Activated T-cell treated with anti-CD3 and anti-CD28 coated beads, Interleukin-2, amount 50 U/mL, for 1 hour (primary cell): ENCODE data around the gene TMPRSS4.

Source experiments
- DNase-seq: peaks from one replicate; pipeline ENCODE4 v3.0.0-alpha.2; 2020

The TMPRSS4 gene, protein sequence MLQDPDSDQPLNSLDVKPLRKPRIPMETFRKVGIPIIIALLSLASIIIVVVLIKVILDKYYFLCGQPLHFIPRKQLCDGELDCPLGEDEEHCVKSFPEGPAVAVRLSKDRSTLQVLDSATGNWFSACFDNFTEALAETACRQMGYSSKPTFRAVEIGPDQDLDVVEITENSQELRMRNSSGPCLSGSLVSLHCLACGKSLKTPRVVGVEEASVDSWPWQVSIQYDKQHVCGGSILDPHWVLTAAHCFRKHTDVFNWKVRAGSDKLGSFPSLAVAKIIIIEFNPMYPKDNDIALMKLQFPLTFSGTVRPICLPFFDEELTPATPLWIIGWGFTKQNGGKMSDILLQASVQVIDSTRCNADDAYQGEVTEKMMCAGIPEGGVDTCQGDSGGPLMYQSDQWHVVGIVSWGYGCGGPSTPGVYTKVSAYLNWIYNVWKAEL

DNA sequence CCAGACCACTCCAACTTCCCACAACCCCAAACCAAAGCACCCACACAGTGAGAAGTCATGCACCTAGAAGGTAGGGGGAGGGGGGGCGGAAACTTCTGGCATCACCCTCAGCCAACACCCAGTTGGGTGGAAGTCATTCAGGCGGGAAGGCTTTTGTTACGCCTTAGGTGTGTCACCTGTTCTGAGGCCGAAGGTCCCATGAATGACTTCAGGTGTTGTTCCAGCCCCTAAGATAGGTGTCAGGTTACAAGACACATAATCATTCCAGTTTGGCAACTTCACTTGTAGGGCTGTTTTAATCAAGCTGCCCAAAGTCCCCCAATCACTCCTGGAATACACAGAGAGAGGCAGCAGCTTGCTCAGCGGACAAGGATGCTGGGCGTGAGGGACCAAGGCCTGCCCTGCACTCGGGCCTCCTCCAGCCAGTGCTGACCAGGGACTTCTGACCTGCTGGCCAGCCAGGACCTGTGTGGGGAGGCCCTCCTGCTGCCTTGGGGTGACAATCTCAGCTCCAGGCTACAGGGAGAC is at the start of gene TMPRSS4:
TSS of gene TMPRSS4 (plus strand) at position 325 of the 528 bp plus-strand sequence. CDS start 225 bp downstream, outside the sequence.
- DNase-seq, result no peak

DNA sequence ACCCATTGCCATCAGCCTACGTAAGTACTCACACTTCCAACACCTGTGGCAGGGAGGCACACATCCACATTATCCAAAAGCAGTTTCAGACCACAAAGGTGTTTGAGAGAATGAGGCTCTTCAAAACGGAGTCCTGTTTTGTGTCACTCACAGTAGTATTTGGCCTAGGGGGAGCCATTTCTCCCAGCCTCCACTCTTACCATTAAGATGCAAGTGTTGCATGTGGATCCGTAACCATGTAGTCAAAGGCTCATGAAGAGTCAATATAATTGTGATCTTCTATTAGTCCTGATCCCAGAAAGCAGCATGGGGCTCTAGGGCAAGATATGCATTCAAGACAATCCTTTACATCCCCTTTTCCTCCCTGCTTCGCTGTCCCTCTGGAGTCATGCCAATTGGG is 49.2 kb upstream of the TMPRSS4 start:
- no peak for DNase-seq

DNA sequence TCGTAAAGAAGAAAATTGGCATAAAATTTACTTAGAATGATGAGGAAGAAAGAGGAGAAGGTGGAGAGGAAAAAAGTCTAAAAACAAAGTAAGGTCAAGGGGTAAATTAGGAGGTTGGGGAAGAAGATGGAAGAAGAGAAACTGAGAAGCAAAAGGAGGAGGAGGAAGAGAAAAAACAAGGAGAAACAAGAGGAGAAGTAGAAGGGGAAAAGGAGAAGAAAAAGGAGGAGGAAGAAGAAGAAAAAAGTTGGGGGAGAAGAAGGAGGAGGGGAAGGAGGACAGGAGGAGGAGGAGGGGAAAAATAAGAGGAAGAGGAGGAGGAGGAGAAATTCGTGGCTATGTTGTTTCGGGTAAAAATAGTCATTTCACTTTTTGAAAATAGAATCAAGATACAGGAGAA is 48.3 kb upstream of the TMPRSS4 start:
- no peak for DNase-seq

DNA sequence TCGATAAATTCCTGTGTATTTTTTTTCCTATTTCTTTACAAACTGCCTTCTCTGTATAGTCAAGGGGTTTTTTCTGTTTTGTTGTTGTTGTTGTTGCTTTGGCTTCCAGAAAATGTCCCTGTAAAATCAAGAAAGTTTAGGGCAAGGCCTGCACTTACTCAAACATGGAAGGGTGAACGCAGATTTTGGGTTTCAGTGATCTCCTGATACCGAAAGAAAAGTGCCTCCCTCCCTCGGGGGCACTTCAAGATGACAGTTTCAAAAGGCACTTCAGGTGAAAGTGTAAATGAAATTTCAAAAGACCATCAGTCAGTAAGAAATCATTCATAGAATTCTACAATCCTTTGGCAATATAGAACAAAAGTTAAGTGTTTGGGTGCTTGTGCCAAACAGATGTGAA is 43.4 kb upstream of the TMPRSS4 start:
- DNase-seq, result no peak

DNA sequence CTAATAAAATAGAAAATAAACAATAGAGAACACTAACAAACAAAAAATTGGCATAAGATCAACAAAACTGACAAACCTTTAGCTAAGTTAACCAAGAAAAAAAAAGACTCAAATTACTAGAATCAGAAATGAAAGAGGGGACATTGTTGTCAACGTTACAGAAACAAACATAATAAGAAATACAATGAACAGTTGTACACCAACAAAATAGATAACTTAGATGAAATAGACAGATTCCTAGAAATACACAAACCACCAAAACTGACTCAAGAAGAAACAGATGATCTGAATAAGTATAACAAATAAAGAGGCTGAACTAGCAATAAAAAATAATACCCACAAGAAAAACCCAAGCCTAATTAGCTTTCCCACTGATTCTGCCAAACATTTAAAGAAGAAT is 34.7 kb upstream of the TMPRSS4 start:
- no peak for DNase-seq

DNA sequence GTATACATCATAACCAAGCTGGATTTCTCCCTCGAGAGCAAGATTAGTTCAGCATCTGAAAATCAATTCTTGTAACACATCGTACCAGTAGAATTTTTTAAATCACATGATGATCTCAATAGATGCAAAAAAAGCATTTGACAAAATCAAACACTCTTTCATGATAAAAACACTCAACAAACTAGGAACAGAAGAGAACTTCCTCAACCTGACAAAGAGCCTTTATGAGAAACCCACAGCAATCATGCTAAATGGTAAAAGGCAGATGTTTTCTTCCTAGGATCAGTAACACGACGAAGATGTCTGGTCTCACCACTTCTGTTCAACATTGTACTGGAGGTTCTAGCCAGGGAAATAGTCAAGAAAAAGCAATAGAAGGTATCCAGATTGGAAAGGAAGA is 34.1 kb upstream of the TMPRSS4 start:
- DNase-seq, result no peak

DNA sequence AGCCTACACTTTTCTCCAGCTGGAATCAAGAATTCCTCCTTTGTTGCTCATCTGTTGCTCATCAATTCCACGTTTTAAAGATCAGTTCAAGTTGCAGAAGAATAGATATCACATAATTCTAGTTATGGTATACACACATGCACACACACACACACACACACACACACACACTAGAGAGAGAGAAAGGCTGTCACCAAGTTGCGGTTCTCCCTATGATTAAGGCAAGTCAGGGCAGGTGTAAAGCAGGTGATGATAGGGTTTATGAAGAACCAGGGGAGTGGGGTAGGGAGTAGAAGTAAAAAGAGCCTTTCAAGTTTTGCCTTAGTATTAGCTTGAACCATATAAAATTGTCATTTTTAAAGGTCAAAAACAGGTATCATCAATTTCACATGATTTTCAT is 31.7 kb upstream of the TMPRSS4 start:
- no peak for DNase-seq

DNA sequence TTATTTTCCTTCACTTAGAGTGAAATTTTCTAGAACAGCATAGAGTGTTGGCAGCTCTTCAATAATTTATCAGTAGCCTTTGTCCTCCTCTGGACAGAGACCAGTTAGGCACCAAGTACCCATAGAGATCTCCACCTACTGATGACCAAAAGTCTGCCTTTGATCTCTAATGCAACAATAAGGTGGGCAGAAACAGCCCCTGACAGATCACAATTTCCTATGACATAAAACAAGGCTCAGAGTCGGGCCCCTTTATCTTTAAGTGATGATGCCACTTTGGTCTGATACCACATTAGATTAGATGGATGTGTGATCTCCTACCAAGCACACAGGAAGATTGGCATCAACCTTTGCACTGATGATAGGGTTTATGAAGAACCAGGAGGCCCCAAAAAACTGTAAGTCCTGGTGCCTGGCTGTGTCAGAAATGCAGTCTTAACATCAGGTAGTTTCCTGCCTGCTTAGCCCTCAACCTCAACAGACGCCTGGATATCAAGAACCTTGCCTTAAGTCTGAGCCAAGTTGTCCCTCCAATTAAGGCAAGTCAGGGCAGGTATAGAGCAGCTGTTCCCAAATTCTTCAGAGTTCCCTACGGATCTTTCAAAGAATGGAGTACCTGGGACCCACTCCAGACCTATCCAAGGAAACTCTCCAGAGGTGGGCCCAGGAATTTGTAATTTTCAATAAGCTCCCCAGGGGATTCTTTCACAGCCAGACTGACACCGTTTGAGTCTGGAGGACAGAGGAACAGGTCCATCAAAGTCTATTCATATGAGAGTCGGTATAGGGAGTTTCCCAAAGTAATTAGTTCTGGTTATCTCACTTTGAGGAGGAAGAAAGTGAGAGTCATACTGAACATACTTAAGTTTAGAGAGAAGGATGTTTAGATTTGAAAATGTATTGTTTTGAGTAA is 30.6 kb upstream of the TMPRSS4 start:
- DNase-seq, result peak; percentile 41

DNA sequence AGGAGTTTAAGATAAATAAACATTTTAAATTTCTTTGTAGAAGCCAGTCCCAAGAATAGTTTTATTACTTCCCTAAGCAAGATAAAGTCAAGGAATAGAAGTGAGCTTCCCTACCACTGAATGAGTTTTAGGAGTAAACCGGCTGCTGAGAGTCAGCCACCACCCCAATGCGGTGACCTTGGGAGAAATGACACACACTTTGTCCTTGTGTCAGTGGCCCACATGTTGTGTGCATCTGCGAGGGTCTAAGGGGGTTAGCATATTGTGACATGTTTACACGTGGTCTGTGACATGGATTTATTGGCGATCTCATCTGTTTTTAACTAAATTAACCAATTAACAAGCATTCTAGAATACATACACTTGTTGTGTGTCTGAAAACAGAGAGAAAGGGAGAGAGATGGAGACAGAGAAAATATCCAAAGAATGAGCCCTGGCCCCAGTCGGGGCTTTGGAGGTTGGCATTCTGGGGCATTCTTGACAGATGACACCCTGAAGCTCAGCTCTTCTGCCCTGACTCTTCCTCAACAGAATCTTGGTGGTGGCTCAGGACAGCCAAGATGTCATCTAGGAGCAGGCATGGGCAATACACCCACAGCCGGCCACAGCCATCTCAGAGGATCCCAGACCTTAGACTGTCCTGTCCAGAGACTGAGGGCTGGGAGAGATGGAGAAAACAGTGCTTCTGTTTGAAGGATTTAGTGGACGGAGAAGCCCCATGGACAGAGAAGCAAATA is 29.7 kb upstream of the TMPRSS4 start:
- DNase-seq, result no peak

DNA sequence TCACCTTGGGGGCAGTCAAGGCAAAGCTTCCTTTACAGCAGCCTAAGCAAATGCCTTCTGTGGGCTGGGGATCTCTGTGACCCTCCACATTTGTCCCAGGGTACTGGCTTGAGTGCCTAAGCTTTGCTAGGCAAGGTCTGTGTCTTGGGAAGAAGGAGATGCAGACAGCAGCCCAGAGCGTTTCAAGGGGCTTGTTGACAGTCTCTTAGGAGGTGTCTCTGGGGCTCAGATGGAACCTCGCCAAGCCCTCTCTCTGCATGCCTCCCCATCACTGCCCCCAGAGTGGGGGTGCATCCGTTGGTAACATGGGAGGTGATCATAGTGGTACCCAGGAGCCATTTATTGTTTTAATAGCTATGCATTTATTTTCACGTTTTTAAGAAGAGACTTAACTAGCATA is 29.1 kb upstream of the TMPRSS4 start:
- no peak for DNase-seq

DNA sequence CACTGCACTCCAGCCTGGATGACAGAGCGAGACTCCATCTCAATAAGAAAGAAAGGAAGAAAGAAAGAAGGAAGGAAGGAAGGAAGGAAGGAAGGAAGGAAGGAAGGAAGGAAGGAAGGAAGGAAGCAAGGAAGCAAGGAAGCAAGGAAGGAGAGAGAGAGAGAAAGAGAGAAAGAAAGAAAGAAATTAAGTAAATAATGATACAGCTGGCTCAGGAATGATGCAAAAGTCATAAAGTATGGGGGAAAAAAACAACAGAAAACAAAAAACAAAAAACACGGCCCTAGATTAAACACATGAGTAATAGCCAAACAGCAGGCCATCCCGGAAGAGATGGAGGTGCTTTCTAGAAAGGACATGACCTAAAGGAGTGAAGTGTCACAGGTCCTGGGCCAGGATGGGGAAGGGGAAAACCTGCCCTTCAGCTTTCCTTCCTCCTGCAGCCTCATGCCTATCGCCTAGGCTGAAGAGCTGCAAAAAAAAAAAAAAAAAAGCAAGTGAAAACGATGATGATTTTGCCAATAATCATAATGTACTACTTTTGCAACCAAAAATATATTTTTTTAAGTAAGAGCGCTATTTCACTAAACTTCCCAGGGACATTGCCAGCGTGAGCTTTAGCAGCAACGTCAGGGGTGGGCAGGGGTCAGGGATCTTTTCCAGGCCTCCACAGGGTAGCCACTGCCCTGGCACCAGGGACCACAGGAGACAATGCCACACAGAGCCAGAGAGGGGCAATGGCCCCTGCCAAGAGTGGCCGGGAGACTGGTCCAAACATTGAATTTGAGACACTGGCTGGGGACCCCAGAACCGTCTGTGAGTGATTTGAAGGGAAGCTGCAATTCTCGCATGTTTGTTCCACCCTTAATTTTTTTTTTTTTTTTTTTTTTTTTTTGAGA is 28.2 kb upstream of the TMPRSS4 start:
- no peak for DNase-seq

DNA sequence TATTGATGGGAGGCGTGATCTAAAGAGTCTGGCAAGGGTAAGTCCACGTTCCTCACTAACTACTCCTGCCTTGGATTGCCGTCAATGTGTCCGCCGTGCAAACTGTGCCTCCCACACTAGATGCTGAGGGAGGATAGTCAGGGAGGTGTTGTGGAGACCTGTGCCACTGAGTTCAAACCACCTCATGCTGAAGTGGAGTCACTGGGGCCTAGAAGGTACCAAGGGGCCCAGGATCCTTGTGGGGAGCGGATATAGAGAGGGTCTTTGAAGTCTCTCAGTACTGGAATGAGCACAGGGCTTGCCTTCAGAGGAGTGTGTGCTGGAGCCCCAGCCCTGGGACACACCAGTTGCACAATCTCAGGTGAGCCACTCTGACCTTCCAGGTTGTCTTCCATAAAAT is 27.1 kb upstream of the TMPRSS4 start:
- DNase-seq, result no peak

DNA sequence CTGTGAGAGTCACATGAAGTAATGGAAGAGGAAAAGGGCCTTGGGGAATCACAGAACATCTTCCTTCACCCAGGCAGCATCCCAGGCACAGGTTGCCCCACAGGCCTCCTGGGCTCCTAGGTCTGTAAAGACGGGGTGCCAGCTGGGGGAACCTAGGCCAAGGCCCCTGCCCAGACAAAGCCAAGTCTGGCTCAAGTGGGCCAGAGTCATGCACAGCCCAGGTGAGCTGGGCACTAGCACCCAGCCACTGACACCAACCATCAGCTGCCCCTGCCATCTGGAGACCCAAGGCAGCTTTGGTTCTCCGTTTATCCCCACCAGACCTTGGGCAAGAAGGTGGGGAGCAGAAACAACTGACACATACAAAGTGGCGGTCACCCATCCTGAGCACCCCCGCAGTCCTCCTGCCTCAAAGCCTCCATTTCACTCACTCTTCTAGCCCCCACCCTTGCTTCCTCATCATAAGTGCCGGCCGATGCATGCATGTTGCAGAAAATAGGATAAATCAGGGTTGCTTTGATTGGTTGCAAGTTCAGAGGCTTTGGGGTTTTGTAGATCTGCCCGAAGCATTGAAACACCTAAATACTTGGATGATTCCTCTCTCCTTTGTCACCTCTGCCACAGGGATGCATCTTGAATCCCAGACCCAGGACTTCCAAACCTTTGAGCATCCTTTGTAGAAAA is 26.5 kb upstream of the TMPRSS4 start:
- no peak for DNase-seq

DNA sequence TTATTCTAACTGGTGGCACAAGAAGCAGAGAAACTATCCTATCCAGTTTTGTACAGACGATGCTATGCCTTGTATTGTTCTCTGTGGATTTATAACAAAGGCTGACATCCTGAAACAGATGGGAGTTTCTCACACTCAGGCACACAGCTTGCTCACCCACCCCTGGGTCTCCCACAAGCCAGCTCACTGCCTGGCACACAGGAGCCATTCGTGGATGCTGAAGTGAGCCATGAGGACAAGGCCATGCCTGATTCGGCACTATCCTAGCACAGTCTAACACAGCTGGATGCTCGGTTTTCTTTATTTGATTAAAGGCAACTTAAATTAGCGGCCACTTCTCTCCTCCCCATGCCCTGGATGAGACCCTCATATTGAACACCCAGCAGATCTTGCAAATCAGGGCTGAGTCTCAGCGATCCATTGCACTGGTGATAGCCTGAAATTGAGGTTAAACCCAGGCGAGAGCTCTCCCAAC is 25.7 kb upstream of the TMPRSS4 start:
- no peak for DNase-seq

DNA sequence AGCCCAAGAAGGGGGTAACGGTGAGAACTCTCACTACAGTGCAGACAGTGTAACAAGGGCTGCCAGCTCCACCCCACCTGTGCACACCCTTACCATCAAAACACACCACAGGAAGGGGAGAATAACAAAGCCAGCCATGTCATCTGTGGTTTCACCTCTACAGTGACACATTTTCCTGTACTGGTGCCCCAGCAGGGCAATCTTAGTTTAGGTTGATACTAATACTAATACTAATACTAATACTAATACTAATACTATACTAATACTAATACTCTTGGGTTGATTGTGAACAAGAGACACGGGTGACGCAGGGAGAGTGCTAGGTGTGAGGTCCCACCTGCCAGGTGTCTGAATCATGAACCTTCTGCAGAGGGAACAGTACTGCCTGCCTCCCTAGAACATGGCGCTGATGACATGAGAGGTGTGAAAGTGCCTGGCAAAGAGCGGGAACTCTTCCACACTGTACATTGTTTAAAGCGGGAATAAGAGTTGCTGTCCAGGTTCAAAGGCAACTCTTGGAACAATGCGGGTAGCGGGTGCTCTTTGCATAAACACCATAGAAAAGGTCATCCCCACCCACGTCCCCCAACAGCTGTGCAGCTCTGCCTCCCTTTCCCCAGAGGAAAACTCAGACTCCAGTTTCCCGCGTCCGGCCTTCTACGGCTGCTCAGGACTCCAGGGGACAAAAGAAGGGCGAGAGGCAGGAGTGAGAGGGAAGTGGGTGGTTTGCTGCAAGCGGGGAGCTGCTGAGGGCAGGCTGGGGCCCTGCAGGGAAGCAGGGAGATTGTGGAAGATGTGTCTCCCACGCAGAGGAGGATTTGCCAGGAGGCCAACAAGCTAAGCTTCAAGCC is 25.0 kb upstream of the TMPRSS4 start:
- peak; percentile 70 for DNase-seq

DNA sequence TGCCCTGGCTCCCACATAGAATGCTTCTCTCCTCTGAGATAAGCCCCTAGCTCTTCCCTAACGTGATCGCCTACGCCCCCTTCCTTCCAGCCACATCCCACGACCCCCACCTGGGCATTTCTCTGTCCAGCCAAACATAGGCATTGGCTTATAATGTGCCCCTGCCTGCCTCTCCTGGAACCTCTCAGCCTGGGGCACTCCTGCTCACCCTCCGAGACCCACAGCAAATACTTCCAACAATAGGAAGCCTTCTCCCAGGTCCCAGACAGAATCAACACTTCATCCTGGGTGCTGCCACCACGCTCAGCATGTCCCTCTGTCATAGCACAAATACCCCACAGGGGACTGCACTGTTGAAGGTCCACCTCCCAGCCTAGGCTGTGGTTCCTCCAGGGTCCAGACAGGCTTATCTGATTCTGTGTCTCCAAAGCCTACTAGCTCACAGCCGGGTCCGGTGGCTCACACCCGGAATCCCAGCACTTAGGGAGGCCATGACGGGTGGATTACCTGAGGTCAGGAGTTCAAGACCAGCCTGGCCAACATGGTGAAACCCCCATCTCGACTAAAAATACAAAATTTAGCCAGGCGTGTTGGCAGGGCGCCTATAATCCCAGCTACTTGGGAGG is 24.2 kb upstream of the TMPRSS4 start:
- peak; percentile 38 for DNase-seq

DNA sequence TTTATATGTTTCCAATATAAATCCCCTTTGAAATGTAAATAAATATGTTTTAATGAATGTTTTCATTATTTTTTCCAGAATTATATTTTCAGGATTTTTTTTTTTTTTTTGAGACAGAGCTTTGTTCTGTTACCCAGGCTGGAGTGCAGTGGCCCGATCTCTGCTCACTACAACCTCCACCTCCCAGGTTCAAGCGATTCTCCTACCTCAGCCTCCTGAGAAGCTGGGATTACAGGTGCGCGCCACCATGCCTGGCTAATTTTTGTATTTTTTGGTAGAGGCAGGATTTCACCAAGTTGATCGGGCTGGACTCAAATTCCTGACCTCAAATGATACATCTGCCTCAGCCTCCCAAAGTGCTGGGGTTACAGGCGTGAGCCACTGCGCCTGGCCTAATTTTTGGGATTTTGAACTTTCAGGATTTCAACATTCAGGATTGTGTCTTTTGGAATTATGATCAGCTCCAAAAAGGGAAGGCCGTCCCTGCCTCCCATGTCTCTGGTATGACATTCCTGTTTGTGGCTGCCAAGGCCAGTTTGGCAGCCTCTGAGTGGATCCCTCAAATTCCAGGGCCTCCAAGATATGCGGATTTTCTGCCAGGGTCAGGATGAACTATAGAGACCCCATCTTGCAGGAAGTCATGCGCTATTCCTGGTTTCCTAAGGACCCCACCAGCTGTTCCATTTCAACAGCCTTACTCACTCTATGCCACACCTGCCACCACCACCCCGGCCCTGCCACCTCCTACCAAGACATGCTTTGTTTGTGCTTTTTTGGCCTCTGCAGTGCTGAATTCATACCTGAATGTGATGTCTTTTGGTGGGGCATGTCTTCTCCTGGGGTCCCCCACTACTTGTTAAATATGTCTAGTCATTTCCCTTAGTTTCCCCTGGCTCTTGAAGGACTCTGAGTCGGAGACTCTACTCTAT is 21.9 kb upstream of the TMPRSS4 start:
- DNase-seq, result no peak

DNA sequence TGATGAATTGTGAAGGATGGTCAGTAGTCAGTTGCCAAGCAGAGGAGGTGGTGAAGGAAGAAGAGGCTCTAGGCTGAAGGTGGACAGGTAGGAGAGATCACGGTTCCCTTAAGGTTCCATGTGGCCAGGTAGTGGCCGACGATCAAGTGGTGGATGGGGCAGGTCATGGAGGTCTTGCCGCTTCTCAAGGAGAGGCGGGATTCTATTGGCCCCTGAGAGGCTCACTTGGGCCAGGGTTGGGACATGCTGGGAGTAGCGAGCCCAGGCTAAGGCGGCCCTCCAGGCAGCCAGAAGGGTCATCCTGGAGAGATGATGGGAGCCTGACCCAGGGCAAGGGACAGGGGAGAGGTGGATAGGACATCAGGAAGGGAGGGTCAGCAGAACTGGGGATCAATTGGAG is 20.9 kb upstream of the TMPRSS4 start:
- DNase-seq, result no peak

DNA sequence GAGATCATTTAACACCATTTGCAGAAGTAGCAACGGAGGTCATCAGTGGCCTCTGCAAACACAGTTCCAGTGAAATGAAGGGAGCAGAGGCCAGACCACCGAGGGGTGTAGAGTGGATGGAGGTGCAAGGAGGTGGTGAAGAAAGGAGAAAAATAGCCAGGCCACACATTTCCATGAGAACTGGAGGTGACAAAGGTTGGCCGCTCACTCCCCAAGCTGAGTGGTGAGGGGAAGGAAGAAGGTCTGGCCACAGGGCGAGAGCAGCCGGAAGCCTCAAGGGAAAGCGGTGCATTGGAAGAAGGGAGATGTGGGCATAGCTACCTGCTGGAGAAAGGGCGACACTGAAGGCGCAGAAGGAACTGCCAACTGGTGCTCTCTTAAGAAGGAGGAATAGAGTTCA is 20.1 kb upstream of the TMPRSS4 start:
- no peak for DNase-seq
